Measurements from ENCODE around the gene SACM1L.

Gene SACM1L

GRCh38 chr3:45762647-45763302 is 73.6 kb downstream of the SACM1L start:
- Mint-ChIP-seq H3K4me3 (no peak overlapping the region), H3K27me3 (peaks cover 10% of the 10 kb centered on the region), H3K27ac (no peak overlapping the region), H3K9me3 (peaks cover 4% of the 10 kb centered on the region), H3K36me3 (peaks cover 3% of the 10 kb centered on the region), H3K4me1 (peaks cover 4% of the 10 kb centered on the region)
- DNase-seq (ENCODE audit: low spot score in 2 of 2) (no peak), ATAC-seq (ENCODE audit: low read depth) (no peak)

GRCh38 chr3:45763303-45763675 is 74.1 kb downstream of the SACM1L start:
- Mint-ChIP-seq H3K4me1 (peaks cover 4% of the 10 kb centered on the region), H3K4me3 (no peak overlapping the region), H3K36me3 (peaks cover 3% of the 10 kb centered on the region), H3K27me3 (peaks cover 10% of the 10 kb centered on the region), H3K9me3 (peaks cover 4% of the 10 kb centered on the region), H3K27ac (no peak overlapping the region)
- ATAC-seq (ENCODE audit: low read depth) = no peak
- no peak for DNase-seq (ENCODE audit: low spot score in 2 of 2)

GRCh38 chr3:45765266-45765851 is 76.2 kb downstream of the SACM1L start:
- no peak overlapping the region for H3K27ac Mint-ChIP-seq
- peaks cover 4% of the 10 kb centered on the region for H3K4me1 Mint-ChIP-seq
- DNase-seq (ENCODE audit: low spot score in 2 of 2) = no peak
- ATAC-seq (ENCODE audit: low read depth) = no peak
- H3K36me3 Mint-ChIP-seq = peaks cover 3% of the 10 kb centered on the region
- peaks cover 7% of the 10 kb centered on the region for H3K27me3 Mint-ChIP-seq
- peaks cover 4% of the 10 kb centered on the region for H3K9me3 Mint-ChIP-seq
- H3K4me3 Mint-ChIP-seq = no peak overlapping the region

GRCh38 chr3:45765958-45766357 is 76.8 kb downstream of the SACM1L start:
- Mint-ChIP-seq H3K4me1 (peaks cover 4% of the 10 kb centered on the region), H3K36me3 (peaks cover 3% of the 10 kb centered on the region), H3K27me3 (peaks cover 7% of the 10 kb centered on the region), H3K9me3 (peaks cover 4% of the 10 kb centered on the region), H3K4me3 (no peak overlapping the region), H3K27ac (no peak overlapping the region)
- DNase-seq (ENCODE audit: low spot score in 2 of 2) (no peak), ATAC-seq (ENCODE audit: low read depth) (no peak)

GRCh38 chr3:45771166-45771775 is 82.1 kb downstream of the SACM1L start:
- no peak for DNase-seq (ENCODE audit: low spot score in 2 of 2)
- Mint-ChIP-seq H3K9me3 (peaks cover 4% of the 10 kb centered on the region), H3K4me3 (no peak overlapping the region), H3K27me3 (peaks cover 7% of the 10 kb centered on the region), H3K4me1 (no peaks in the 10 kb centered on the region), H3K27ac (no peak overlapping the region), H3K36me3 (peaks cover 3% of the 10 kb centered on the region)
- no peak for ATAC-seq (ENCODE audit: low read depth)

- Mint-ChIP-seq H3K27me3 (peaks cover 9% of the 10 kb centered on the region), H3K4me3 (no peak overlapping the region), H3K27ac (no peak overlapping the region), H3K4me1 (no peaks in the 10 kb centered on the region), H3K9me3 (peaks cover 4% of the 10 kb centered on the region), H3K36me3 (peaks cover 2% of the 10 kb centered on the region)
- DNase-seq (ENCODE audit: low spot score in 2 of 2) (no peak), ATAC-seq (ENCODE audit: low read depth) (no peak)
These were observed 82.6 kb downstream of the SACM1L start for GRCh38 chr3:45771831-45772230.

GRCh38 chr3:45772341-45773035 is 83.3 kb downstream of the SACM1L start:
- no peak overlapping the region for H3K4me3 Mint-ChIP-seq
- H3K4me1 Mint-ChIP-seq = no peaks in the 10 kb centered on the region
- peaks cover 10% of the 10 kb centered on the region for H3K27me3 Mint-ChIP-seq
- H3K9me3 Mint-ChIP-seq = peaks cover 1% of the 10 kb centered on the region
- H3K27ac Mint-ChIP-seq = no peak overlapping the region
- no peak for ATAC-seq (ENCODE audit: low read depth)
- DNase-seq (ENCODE audit: low spot score in 2 of 2) = no peak
- peaks cover 1% of the 10 kb centered on the region for H3K36me3 Mint-ChIP-seq

GRCh38 chr3:45773072-45773471 is 83.9 kb downstream of the SACM1L start:
- peaks cover 8% of the 10 kb centered on the region for H3K27me3 Mint-ChIP-seq
- no peaks in the 10 kb centered on the region for H3K9me3 Mint-ChIP-seq
- no peak overlapping the region for H3K27ac Mint-ChIP-seq
- H3K4me3 Mint-ChIP-seq = no peak overlapping the region
- DNase-seq (ENCODE audit: low spot score in 2 of 2) (no peak), ATAC-seq (ENCODE audit: low read depth) (no peak)
- H3K36me3 Mint-ChIP-seq = no peaks in the 10 kb centered on the region
- no peaks in the 10 kb centered on the region for H3K4me1 Mint-ChIP-seq

- Mint-ChIP-seq H3K36me3 (no peaks in the 10 kb centered on the region), H3K4me3 (no peak overlapping the region), H3K27me3 (peaks cover 8% of the 10 kb centered on the region)
These were observed 84.7 kb downstream of the SACM1L start for GRCh38 chr3:45773714-45774449.

GRCh38 chr3:45774581-45775521 is 85.7 kb downstream of the SACM1L start:
- ATAC-seq (ENCODE audit: low read depth) = no peak
- DNase-seq (ENCODE audit: low spot score in 2 of 2) = no peak
- Mint-ChIP-seq H3K4me1 (no peaks in the 10 kb centered on the region), H3K27ac (no peak overlapping the region), H3K27me3 (peaks cover 8% of the 10 kb centered on the region), H3K4me3 (no peak overlapping the region), H3K36me3 (no peaks in the 10 kb centered on the region), H3K9me3 (no peaks in the 10 kb centered on the region)

More at GRCh38 chr3:45773714-45774449, 84.7 kb downstream of the SACM1L start:
- no peaks in the 10 kb centered on the region for H3K4me1 Mint-ChIP-seq
- ATAC-seq (ENCODE audit: low read depth) (no peak), DNase-seq (ENCODE audit: low spot score in 2 of 2) (no peak)
- H3K27ac Mint-ChIP-seq = no peak overlapping the region
- H3K9me3 Mint-ChIP-seq = no peaks in the 10 kb centered on the region

GRCh38 chr3:45775571-45776300 is 86.5 kb downstream of the SACM1L start:
- no peak overlapping the region for H3K4me3 Mint-ChIP-seq
- DNase-seq (ENCODE audit: low spot score in 2 of 2) (no peak), ATAC-seq (ENCODE audit: low read depth) (no peak)
- no peaks in the 10 kb centered on the region for H3K9me3 Mint-ChIP-seq
- no peak overlapping the region for H3K27ac Mint-ChIP-seq
- H3K4me1 Mint-ChIP-seq = no peaks in the 10 kb centered on the region
- H3K27me3 Mint-ChIP-seq = peaks cover 8% of the 10 kb centered on the region
- H3K36me3 Mint-ChIP-seq = no peaks in the 10 kb centered on the region

GRCh38 chr3:45776301-45776595 is 87.1 kb downstream of the SACM1L start:
- ATAC-seq (ENCODE audit: low read depth) (no peak), DNase-seq (ENCODE audit: low spot score in 2 of 2) (no peak)
- H3K4me3 Mint-ChIP-seq = no peak overlapping the region
- no peaks in the 10 kb centered on the region for H3K36me3 Mint-ChIP-seq
- no peaks in the 10 kb centered on the region for H3K4me1 Mint-ChIP-seq
- H3K27ac Mint-ChIP-seq = no peak overlapping the region
- H3K27me3 Mint-ChIP-seq = peaks cover 8% of the 10 kb centered on the region
- H3K9me3 Mint-ChIP-seq = no peaks in the 10 kb centered on the region

GRCh38 chr3:45776611-45777010 is 87.4 kb downstream of the SACM1L start:
- Mint-ChIP-seq H3K27ac (no peak overlapping the region), H3K36me3 (no peaks in the 10 kb centered on the region), H3K4me1 (no peaks in the 10 kb centered on the region), H3K4me3 (no peak overlapping the region), H3K9me3 (no peaks in the 10 kb centered on the region), H3K27me3 (peaks cover 7% of the 10 kb centered on the region)
- DNase-seq (ENCODE audit: low spot score in 2 of 2) (no peak), ATAC-seq (ENCODE audit: low read depth) (no peak)
